HG02642 (cell line): ENCODE data around the gene HHIP.

ENCODE experiments used
- ATAC-seq: cut with Tn5 transposase; IDR thresholded peaks from one replicate; pipeline ENCODE4 v1.9.1; 2021; ENCODE audit warnings: mild to moderate bottlenecking; ENCODE audit not compliant: unreplicated experiment, poor library complexity

The HHIP gene

DNA sequence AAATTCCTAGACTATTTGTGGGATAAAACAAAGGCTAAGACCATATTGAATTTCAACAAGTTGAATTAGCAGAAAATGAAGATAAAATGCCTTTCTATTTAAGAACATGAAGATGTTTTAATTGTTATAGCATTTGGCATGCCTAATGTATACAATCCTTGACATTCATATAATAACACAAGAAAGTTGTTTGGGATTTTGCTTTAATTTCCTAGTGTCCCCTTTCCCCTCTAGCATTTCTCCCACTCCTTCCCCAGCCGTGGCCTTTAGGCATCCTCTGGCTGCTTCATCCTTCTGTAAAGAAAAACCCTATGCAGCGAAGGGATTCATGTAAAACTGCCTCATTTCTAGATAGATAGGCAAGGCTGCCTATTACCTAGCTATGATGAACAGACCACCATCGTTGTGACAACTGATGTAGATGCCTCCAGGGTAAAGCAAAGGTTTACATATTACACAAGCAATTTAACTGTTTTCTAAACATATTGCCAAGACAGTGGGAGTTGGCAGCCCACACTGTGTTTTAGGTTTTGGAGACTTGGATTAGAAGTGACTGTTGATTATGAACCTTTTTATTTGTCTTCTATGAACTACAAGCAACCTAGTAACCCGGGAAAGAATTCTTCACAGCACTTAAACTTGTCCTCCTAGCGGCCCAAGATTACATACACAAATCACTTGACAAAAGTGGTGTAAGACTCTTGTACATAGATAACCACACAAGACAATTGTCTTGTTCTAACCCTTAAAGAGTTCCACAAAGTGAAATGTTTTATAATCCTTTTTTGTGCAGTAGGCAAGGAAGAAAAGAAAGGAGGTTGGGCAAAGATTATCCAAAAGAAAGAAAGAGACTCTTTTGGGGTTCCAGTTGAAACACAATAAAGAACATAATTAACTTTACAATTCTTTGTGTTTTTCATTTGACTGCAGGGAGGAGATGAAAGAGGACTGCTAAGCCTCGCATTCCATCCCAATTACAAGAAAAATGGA, 59.9 kb downstream of the HHIP start:
- no peak for ATAC-seq

DNA sequence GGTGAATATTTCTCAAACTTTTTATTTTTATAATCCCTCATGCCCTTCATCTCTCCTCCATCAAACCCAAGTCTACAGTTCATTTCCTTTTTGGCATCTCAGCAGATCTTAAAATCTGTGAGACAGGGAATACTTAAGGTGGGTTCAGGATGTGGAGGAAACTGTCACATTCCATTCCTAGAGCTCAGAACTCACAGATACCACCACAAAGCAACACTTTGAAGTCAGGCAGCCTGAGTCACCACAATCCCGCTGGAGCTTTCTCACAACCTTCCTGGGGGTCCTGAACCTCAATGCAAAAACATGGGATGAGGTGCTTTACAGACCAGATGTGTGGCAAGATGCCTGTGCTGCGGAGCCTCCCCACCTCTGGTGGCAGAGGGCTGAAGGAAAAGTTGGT, 63.2 kb downstream of the HHIP start:
- no peak for ATAC-seq

DNA sequence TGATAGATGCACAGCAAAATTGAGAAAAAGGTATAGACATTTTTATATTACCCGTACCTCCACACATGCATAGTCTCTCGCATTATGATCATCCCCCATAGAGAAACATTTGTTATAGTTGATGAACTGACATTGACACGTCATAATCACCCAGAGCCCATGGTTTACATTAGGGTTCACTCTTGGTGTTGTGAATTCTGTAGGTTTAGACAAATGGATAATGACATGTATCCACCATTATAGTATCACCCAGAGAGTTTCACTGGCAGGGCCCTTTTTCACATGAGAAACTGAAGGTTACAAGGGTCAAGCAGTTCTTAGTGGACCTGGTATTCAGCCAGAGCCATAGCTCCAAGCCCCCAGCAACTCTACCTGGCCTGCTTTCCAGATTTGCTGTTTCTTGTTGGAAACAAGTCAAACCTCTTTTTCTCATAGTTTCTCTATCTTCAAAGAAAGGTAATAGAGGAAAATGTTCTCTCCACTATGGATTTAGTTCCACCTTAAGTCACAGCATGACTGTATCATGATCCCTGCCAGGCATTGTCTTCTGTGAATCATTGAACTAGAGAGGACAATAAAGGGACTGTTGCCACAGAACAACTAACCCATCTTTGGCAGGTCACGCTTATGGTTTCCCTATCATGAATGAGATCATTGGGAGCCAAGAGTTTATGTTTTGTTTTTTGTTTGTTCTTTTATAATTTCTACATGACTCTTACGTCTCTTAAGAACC, 64.0 kb downstream of the HHIP start:
- no peak for ATAC-seq

DNA sequence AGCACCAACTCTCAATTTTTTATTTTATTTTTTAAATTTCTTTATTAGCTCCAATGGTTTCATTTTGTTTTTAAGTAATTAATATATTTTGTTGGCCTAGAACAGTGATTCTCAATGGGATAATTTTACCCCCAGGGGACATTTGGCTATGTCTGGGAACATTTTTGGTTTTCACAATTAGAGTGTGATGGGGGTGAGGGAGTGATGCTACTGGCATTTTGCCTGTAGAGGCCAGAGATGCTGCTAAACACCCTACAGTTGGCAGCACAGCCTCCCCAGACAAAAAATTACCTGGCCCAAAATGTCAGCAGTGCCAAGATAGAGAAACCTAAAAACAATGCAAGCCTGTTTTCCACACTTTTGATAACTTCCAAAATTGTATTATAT, 64.6 kb downstream of the HHIP start:
- no peak for ATAC-seq

DNA sequence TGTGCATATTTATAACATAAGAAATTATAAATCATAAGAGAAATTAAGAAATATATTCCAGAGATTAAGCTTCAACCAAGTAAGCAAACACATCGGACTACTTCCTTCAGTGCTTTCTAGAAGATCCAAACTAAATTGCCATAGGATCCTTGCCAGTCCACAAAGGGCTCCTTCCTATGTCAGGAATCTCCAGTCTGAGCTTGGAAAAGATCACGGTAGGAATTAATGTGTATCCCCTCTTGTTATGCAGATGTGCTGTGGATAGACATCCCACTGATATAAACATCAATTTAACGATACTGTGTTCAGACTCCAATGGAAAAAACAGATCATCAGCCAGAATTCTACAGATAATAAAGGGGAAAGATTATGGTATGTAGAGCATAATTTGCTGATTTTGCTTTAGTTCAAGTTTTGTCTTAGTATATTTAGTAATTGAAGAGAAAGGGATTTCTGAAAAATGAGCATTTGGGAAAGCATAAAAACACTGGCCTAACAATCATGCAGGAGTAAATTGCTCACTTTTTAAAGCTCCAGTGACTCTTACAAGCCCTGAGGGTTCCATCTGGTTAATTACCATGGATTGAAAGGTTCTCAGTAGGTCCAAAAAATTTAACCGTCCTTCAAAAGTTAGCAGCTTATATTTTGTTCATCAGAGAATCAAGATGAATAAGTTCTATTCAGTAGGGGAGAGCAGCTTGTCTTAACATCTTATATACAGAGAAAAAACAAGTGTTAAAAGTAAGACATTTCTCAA, 65.9 kb downstream of the HHIP start:
- ATAC-seq = no peak

DNA sequence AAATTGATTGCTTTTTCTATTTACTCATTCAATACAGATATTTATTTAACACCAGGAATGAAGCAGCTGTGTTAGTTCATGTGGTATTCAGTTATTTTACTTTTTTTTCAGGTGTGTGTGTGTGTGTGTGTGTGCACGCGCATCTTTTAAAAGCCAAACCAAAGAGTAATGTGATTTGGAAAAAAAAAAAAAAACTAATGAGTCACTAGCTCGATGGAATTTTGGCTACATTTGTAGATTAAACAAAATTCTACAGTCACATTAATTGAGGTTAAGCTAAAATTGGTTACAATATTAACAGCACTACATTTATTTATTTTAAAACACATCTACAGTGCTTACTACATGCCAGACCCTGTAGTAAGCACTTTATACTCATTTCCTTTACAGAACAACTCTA, 66.8 kb downstream of the HHIP start:
- ATAC-seq = no peak

DNA sequence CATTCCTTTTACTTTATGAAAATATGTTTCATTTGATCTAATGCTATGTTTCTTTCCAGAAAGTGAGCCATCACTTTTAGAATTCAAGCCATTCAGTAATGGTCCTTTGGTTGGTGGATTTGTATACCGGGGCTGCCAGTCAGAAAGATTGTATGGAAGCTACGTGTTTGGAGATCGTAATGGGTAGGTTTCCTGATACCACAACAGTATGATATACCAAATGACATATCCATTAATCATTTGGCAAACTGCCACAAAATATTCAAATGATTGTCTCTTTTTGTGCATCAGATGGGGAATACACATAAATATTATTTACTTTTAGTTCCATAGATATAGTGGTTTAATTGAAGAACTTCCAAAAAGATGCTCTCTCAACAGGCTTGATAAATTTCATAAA, 68.2 kb downstream of the HHIP start:
- ATAC-seq = no peak

DNA sequence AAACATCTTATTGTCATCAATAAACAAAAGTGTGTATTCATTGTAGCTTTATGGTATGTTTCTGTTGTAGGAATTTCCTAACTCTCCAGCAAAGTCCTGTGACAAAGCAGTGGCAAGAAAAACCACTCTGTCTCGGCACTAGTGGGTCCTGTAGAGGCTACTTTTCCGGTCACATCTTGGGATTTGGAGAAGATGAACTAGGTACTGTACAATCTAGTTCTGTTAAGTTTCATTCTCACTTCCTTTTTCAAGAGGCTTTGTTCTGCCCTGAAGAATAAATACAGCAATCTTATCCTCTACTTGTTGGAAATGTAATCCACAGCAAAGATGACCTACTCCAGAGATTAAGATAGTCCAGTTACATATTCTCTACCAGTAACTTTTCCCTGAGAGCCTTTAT, 69.3 kb downstream of the HHIP start:
- ATAC-seq = no peak

DNA sequence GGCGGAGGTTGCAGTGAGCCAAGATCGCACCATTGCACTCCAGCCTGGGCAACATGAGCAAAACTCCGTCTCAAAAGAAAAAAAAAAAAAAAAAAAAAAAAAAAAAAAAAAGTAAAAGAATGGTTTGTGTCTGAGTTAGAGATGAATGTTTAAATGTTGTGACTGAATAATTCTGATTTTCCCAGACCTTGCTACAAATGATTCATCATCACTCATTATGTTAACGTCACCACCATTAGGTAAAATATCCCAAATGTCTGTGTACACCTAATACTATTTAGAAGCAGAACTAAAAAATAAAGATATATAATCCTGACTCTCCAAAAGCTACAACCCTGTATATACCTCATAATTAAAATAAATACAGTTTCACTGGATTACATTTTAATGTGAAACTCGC, 70.8 kb downstream of the HHIP start:
- ATAC-seq = no peak

DNA sequence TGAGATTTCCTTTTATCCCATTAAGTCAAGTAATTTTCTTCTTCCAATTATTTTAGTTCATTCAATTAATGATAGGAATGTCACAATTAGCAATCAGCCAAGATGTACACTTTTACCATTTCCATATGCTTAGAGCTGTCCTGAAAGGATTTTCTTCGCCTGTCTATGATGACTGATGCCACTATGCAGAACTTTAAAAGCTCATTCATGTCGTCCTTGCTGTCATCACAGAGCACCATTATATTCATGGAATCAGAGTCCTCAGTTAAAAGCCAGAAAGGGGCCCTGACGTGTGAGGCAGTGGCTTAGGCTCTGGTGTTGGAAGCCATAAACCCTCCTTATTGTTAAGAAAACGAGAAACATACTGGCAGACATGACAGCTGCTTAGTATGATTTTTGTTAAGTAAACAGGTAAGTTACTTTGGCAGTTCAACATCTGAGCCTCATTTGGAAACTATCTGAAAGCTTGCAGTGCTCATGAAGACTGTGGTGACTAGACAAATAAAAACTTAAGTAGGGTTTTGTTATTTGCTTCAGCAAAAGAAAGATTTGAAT, 73.1 kb downstream of the HHIP start:
- no peak for ATAC-seq

DNA sequence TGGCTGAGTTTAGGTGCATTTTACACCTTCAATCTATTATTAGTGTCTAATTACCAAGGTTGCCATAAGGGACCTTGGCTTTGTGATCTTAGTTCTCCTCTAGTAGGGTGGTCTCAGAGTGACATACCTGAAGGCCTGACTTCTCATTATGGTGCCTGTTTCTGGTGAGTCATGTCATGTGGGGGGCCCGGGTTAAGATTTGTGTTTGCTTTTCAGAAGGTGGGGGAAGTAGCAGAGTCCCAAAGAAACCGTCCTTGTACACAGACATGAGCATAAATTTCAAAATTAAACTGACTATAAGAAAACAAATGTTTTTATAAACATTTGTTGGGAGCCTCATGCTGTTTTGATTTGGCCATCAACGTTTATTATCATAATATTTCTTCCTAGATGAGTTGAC, 74.5 kb downstream of the HHIP start:
- no peak for ATAC-seq

DNA sequence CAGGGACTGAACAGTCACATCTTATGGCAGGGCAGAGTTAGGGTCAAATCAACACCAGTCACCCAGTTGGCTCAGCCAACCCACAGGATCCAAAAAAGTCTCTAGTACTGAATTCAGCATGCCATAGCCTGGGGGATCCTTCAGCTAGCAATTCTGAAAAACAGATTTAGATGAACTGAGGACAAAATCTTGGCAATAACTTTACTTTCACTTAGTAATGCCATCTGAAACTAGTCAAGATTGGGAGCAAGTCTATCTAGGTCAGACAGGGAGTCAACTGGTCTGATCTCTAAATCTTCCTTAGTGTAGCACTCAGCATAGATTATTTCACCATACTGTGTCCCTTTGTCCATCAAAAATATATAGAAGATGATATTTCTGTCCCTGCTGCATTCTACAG, 76.0 kb downstream of the HHIP start:
- ATAC-seq = no peak

DNA sequence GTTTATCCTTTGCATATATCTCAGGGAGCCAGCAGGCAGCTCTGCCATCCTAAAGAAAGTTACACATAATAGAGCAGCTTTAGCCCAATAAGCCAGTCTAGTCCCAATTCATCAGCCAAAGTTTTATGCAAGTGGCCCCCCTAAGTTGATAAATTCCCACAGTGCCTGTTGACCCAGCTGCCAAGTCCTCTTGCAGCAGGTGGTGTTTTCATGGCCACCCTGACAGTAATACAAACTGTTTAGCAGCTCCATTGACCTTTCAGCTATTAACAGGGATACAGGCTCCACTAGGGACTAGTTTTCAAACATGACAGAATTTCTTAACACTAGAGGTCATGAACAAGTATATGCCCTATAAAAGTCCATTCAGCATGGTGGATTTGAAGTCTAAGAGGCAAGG, 77.5 kb downstream of the HHIP start:
- ATAC-seq = no peak

DNA sequence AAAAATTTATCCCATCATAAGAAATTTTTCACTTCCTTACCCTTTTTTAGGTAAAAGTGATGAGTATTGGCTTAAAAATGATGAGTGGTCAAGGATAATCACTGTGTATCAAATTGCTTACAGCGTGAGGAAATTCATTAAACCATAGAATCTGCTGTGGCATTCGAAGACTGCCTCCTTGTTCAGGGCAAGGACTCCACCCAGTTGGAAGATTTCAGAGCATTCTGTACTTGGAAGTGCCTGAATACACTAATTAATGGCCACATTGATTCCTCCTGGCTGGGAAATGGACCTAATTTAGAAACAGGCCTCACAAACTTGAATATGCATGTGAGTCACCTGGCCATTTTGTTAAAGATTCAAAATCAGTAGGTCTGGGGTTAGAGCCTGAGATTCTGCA, 83.2 kb downstream of the HHIP start:
- ATAC-seq = no peak

DNA sequence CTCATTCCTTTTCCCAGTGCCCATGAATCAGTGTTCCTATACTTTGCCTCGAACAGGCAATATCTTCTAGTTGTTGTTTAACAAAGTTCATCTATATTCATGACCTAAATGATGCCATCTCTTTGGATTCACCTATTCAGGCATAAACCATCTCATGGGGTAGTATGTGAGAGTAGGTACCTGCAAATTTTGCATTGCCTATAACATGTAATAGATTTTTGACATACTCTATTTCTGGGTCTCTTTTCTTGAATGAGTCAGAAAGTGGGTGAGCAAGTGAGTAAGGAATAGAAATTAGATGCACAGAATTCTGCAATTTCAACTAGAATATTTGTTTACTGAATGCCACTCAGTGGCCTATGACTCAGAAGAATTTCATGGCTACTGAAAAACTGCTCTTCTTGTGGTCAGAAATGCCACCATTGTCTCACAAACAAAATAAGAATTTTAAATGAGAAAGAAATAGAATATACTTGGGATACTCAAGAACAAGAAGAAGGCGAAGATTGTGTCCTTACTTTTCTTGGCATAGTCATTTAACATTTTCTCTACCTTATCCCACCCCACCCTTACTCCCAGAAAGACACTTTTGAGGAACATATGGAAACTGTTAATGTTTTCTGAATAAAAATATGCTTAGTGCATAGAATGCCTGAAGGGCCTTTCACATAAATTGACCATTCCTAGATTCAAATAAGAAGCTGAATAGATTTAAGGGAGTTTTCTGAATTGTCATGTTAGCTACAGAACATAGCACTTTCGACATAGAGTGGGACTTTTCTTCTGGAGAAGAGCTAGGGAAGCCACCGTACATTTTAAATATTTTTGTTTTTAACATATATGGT, 86.8 kb downstream of the HHIP start:
- no peak for ATAC-seq

DNA sequence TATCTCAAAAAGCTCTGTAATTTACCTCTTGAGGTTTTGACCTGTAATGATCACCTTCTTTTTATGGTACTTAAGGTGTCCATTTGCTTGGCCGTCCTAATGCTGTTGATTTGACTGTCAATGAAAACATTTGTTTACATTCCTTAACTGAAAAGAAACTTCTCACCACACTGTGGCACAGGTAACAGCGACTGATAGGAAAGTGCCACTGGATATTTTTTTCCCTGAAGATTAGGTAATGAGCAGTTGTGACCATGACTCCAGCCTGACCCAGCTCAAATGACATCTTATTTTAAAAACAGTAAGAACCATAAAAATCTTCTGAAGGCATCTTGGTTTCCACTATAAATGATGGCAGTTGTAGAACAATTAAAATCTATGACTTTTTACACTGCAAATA, 87.6 kb downstream of the HHIP start:
- ATAC-seq = no peak

DNA sequence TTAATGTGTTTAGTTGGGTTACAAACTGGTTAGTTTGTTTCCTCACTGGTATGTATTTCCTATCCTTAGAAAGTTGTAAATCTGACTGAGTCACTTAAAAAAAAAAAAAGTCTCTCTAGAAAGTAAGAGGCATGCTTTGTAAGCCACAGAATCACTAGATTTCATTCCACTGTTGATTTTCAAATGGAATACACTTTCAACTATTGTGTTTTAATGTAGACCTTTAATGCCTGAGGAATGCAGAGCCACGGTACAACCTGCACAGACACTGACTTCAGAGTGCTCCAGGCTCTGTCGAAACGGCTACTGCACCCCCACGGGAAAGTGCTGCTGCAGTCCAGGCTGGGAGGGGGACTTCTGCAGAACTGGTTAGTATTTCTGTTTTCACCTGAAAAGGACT, 88.6 kb downstream of the HHIP start:
- no peak for ATAC-seq

DNA sequence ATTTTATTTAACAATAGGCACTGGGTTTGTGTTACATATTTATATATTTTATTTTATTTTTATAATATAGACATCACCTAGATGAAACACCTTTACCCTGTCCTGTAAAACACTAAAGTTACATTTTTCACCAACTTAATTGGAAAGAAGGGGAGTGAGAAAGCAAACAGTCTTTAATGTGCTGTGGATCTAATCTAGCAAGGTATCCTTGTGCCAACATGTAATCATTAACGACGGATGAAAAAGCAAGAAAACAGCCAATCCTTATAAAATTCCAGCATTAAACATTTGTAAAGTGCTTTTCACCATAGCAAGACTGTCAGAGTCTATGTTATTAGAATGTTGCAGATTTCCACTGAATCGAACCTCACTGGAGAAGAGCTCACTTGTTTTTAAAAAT, 92.7 kb downstream of the HHIP start:
- no peak for ATAC-seq

DNA sequence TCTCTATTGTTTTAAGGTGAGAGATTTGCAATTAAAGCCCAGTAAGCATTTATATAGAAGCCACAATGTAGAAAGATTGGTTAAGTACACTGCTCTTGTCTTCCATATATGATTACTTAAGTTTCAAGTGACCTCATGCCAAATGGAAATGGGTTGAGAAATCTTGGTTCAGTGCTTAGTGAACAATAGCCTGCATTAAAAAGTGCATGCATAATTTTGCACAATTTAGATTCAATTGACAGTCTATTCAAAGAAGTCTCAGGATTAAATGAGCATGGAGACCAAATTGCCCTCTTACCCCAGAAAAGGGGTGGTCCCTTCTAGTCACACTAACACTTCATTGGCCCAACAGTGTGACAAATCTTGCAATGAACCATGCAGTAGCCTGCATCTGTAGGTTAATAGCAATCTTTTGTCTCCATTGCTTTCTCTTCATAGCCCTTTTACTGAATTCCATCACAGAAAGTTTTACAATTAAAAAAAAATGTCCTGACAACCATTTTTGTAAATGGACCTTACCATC, 93.6 kb downstream of the HHIP start:
- ATAC-seq = no peak

DNA sequence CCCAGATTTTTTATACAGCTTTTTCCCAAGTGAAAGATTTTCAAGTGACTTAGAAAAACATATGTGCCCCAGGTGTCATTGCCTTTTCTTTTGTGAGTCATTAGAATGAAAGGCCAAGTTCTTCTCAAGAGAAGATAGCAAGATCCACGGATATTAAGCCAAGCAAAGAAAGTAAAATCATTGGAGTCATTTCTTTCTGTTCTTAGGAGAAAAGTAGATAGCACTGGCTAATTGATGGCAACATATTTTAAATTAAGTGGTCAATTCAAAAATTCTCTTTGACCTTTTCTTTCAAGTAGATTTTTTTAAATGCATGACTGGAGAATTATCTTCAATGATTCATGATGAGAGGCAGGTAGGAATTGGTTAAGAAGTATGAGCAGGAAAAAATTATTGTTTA, 94.4 kb downstream of the HHIP start:
- no peak for ATAC-seq
